CD4-positive, alpha-beta T cell (primary cell): ENCODE measurements around the gene SHPK. TPM values are rescaled to one million over a fixed set of nuclear protein-coding genes. Genes with fewer than 3 reads are reported as not detected.

Source experiments
- ATAC-seq: fragments of 200-7000 bp; cut with Tn5 transposase; one replicate; pipeline ENCODE4 v1.10.0; 2022; ENCODE audit warnings: mild to moderate bottlenecking; ENCODE audit not compliant: poor library complexity
- CTCF ChIA-PET: fragments of 350-600 bp; sonication (Branson Sonifier 250); formaldehyde crosslinking; loops from one replicate; lab custom pipeline; 2021; ENCODE audit warnings: antibody characterized with exemption, inconsistent platforms; lab: Charles Lee
- POLR2A ChIA-PET: fragments of 350-600 bp; sonication (Branson Sonifier 250); formaldehyde crosslinking; loops from one replicate; lab custom pipeline; 2021; ENCODE audit warnings: antibody characterized with exemption, inconsistent platforms; lab: Charles Lee
- DNase-seq, 14 experiments: peaks; one replicate each; pipeline ENCODE4 v3.0.0-alpha.2; 2013 to 2020; ENCODE audit warnings: mixed read lengths in 2 of 14
- H3K27ac ChIP-seq, 2 donors: one replicate each; pipeline versions ENCODE4 v1.5.1 to v1.7.0; 2013; ENCODE audit warnings: low read length in 2 of 2, low read depth in 1 of 2, mild to moderate bottlenecking in 1 of 2
- H3K27me3 ChIP-seq, 2 experiments: 1 replicate in 1 of 2; 2 replicates in 1 of 2; pipeline versions ENCODE4 v1.6.1 to v1.7.0; 2013; ENCODE audit warnings: low read length in 2 of 2, control low read depth in 1 of 2, mild to moderate bottlenecking in 1 of 2, moderate library complexity in 1 of 2; ENCODE audit not compliant: insufficient read depth in 2 of 2, control insufficient read depth in 1 of 2
- H3K36me3 ChIP-seq: one replicate; pipeline ENCODE4 v1.6.1; 2013; ENCODE audit warnings: low read length, control low read depth; ENCODE audit not compliant: insufficient read depth
- H3K4me1 ChIP-seq: one replicate; pipeline ENCODE4 v1.6.1; 2013; ENCODE audit warnings: low read length, control low read depth; ENCODE audit not compliant: insufficient read depth
- H3K4me3 ChIP-seq: one replicate; pipeline ENCODE4 v1.5.1; 2013; ENCODE audit warnings: mild to moderate bottlenecking, low read length, moderate library complexity
- H3K9me3 ChIP-seq, 2 experiments: 1 replicate in 1 of 2; 2 replicates in 1 of 2; pipeline versions ENCODE4 v1.6.1 to v1.7.0; 2013; ENCODE audit warnings: low read length in 2 of 2, mild to moderate bottlenecking in 2 of 2, control low read depth in 1 of 2, moderate library complexity in 1 of 2; ENCODE audit not compliant: control insufficient read depth in 1 of 2, insufficient read depth in 1 of 2
- H3K27ac Mint-ChIP-seq: one replicate; pipeline ENCODE4 v1.8.0; 2020; ENCODE audit warnings: mixed read lengths
- H3K27me3 Mint-ChIP-seq: one replicate; pipeline ENCODE4 v1.8.0; 2021; ENCODE audit warnings: mixed read lengths
- H3K36me3 Mint-ChIP-seq: one replicate; pipeline ENCODE4 v1.8.0; 2021; ENCODE audit warnings: low read depth, mixed read lengths
- H3K4me1 Mint-ChIP-seq: one replicate; pipeline ENCODE4 v1.8.0; 2021; ENCODE audit warnings: low read depth, mixed read lengths
- H3K4me3 Mint-ChIP-seq: one replicate; pipeline ENCODE4 v1.8.0; 2020; ENCODE audit warnings: mild to moderate bottlenecking, mixed read lengths
- H3K9me3 Mint-ChIP-seq: one replicate; pipeline ENCODE4 v1.8.0; 2020; ENCODE audit warnings: mixed read lengths
- CTCF ChIP-seq: fragments of 200-600 bp; IDR thresholded peaks from one replicate; pipeline ENCODE4 v1.8.0; 2022; ENCODE audit warnings: antibody characterized with exemption, mild to moderate bottlenecking
- intact Hi-C, 2 experiments: fragments of 100-400 bp; cut with DNase I in 1 of 2; cut with micrococcal nuclease in 1 of 2; formaldehyde crosslinking; loops; one replicate each; pipeline versions ENCODE4 v1.15.1 to v1.9.0; 2023 to 2025; cut with DNase I, micrococcal nuclease
- total RNA-seq, 174 experiments: library from RNA in 2 of 174; stranded (reverse) in 2 of 174; gene quantifications; one replicate each; pipeline ENCODE4 v1.2.3 and lab custom pipeline; 2021 to 2026

The SHPK gene
- total RNA-seq, 2 experiments from 2014 or later = 3.4 TPM

GRCh38 chr17:3602499-3602898, 33.6 kb downstream of the SHPK start:
- Histone ChIP-seq H3K27me3 (no peaks in the 10 kb centered on the region), H3K27ac (no peak overlapping the region), H3K4me3 (no peak overlapping the region), H3K9me3 (no peaks in the 10 kb centered on the region), H3K36me3 (peaks cover 2% of the 10 kb centered on the region), H3K4me1 (peaks cover 3% of the 10 kb centered on the region)
- no peak overlapping the region for H3K4me3 Mint-ChIP-seq
- DNase-seq (peak in 4 of 14 experiments; percentile 6 to 39 (median 30)), ATAC-seq (no peak)
- H3K27ac Mint-ChIP-seq = no peak overlapping the region
- POLR2A ChIA-PET = no interaction called here
- no peaks in the 10 kb centered on the region for H3K36me3 Mint-ChIP-seq
- CTCF ChIA-PET = no interaction called here
- no peak for TF ChIP-seq CTCF
- intact Hi-C loops = no loop called here
- no peaks in the 10 kb centered on the region for H3K4me1 Mint-ChIP-seq
- H3K9me3 Mint-ChIP-seq = no peaks in the 10 kb centered on the region
- H3K27me3 Mint-ChIP-seq = no peaks in the 10 kb centered on the region

DNA sequence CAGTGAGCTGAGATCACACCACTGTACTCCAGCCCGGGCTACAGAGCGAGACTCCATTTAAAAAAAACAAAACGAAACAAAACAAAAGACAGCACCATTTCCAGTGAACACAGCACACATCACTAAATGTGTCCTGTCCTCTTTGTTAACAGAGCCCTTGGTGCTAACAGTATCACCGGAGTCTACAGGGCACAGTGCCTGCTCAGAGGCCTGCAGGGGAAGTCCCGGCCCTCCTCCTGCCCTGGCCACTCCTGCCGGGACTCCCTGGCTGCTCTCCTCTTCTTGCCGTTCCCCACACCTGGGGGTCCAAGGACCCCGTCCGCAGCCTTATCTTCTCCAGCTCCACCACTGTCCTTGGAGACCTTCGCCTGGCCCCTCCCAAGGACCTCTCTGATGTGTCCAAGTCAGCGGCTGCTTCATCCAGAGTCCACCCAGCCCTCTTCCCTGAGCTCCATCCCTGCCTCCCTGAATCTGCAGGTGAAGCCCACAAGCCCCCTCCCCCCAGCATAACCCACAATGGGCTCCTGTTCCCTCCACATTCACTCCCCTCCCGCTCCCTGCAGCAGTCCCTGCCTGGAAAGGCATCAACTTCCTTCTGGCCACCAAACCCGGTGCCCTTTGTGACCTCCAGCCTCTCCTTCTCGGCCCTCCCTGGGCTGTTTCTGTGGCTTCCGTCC, 35.4 kb downstream of the SHPK start:
- ChIA-PET CTCF (no interaction called here), POLR2A (no interaction called here)
- no peak overlapping the region for H3K4me3 ChIP-seq
- no peaks in the 10 kb centered on the region for H3K9me3 Mint-ChIP-seq
- DNase-seq = no peak
- peaks cover 3% of the 10 kb centered on the region for H3K4me1 ChIP-seq
- H3K27me3 Mint-ChIP-seq = no peaks in the 10 kb centered on the region
- no peaks in the 10 kb centered on the region for H3K4me1 Mint-ChIP-seq
- H3K27me3 ChIP-seq = no peaks in the 10 kb centered on the region
- H3K27ac ChIP-seq = no peak overlapping the region
- no peaks in the 10 kb centered on the region for H3K36me3 Mint-ChIP-seq
- H3K27ac Mint-ChIP-seq = no peak overlapping the region
- H3K36me3 ChIP-seq = peaks cover 2% of the 10 kb centered on the region
- no peaks in the 10 kb centered on the region for H3K9me3 ChIP-seq
- no peak overlapping the region for H3K4me3 Mint-ChIP-seq
- no peak for ATAC-seq
- intact Hi-C loops = no loop called here
- TF ChIP-seq CTCF = no peak

DNA sequence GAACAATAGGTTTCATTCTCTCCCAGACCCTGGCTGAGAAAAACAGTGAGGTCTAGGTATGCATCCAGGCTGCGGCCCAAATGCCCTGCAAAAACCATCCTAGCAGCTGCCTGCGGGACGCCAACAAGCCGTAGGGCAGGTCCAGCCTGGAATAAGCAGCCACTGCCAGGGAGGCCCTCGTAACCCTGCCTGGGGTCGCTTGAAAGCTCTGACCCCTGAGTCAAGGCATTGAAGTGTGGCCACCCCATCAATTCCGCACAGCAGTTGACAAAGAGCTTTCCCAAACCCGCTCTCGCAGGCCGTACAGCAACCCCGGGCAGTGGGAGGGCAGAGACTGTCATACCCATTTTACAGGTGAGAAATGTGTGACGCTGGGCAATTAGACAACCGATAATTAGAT, 38.0 kb downstream of the SHPK start:
- Mint-ChIP-seq H3K27me3 (no peaks in the 10 kb centered on the region), H3K4me1 (no peaks in the 10 kb centered on the region), H3K4me3 (no peak overlapping the region), H3K9me3 (no peaks in the 10 kb centered on the region), H3K27ac (no peak overlapping the region), H3K36me3 (no peaks in the 10 kb centered on the region)
- Histone ChIP-seq H3K4me3 (no peak overlapping the region), H3K9me3 (no peaks in the 10 kb centered on the region), H3K27ac (no peak overlapping the region), H3K36me3 (peaks cover 2% of the 10 kb centered on the region), H3K4me1 (peaks cover 3% of the 10 kb centered on the region), H3K27me3 (no peaks in the 10 kb centered on the region)
- TF ChIP-seq CTCF = no peak
- intact Hi-C loops = no loop called here
- ChIA-PET POLR2A (no interaction called here), CTCF (no interaction called here)
- no peak for DNase-seq
- no peak for ATAC-seq
